Hepatocyte (in vitro differentiated cells): Measurements from ENCODE around the gene HS6ST1. TPM values are rescaled to one million over a fixed set of nuclear protein-coding genes. Genes with fewer than 3 reads are reported as not detected.
"Not testable (repeated sequence)": the region's sequence is repeated elsewhere in the genome, so short reads cannot be mapped to it uniquely, and the experiment has no call there.

ENCODE experiments used
- DNase-seq: peaks from one replicate; pipeline ENCODE4 v3.0.0-alpha.2; 2016; ENCODE audit warnings: low spot score
- H2AFZ ChIP-seq: fragments of 200-600 bp; sonication (generic); 2 replicates; pipeline ENCODE4 v1.6.0; 2016; ENCODE audit warnings: antibody characterized with exemption, mild to moderate bottlenecking
- H3K27ac ChIP-seq: fragments of 200-600 bp; sonication (generic); 2 replicates; pipeline ENCODE4 v1.5.1; 2016; ENCODE audit warnings: mild to moderate bottlenecking
- H3K27me3 ChIP-seq: fragments of 200-600 bp; sonication (generic); 2 replicates; pipeline ENCODE4 v1.6.1; 2016
- H3K36me3 ChIP-seq: fragments of 200-600 bp; sonication (generic); replicated peaks from 2 replicates; pipeline ENCODE4 v1.5.1; 2016; ENCODE audit warnings: low read depth; ENCODE audit not compliant: insufficient read depth
- H3K4me1 ChIP-seq: fragments of 200-600 bp; sonication (generic); 2 replicates; pipeline ENCODE4 v1.5.1; 2016; ENCODE audit warnings: mild to moderate bottlenecking, moderate library complexity; ENCODE audit not compliant: insufficient read depth
- H3K4me2 ChIP-seq: fragments of 200-600 bp; sonication (generic); 2 replicates; pipeline ENCODE4 v1.6.0; 2016
- H3K4me3 ChIP-seq: fragments of 200-600 bp; sonication (generic); 2 replicates; pipeline ENCODE4 v1.5.1; 2016; ENCODE audit warnings: mild to moderate bottlenecking
- H3K79me2 ChIP-seq: fragments of 200-600 bp; sonication (generic); 2 replicates; pipeline ENCODE4 v1.6.0; 2017; ENCODE audit warnings: mild to moderate bottlenecking
- H3K9me2 ChIP-seq: fragments of 200-600 bp; sonication (generic); replicated peaks from 2 replicates; pipeline ENCODE4 v1.6.0; 2017; ENCODE audit warnings: mild to moderate bottlenecking; ENCODE audit not compliant: insufficient read depth
- H3K9me3 ChIP-seq: fragments of 200-600 bp; sonication (generic); 2 replicates; pipeline ENCODE4 v1.5.1; 2016; ENCODE audit warnings: low read depth, mild to moderate bottlenecking
- H4K20me1 ChIP-seq: fragments of 200-600 bp; sonication (generic); 2 replicates; pipeline ENCODE4 v1.6.0; 2016; ENCODE audit warnings: mild to moderate bottlenecking; ENCODE audit not compliant: insufficient read depth, poor library complexity, severe bottlenecking
- CTCF ChIP-seq: fragments of 200-600 bp; sonication (generic); IDR thresholded peaks from 2 replicates; pipeline ENCODE4 v1.5.1; 2016; ENCODE audit warnings: antibody characterized with exemption, mild to moderate bottlenecking; ENCODE audit not compliant: poor library complexity
- EZH2 ChIP-seq: fragments of 200-600 bp; sonication (generic); IDR thresholded peaks from 2 replicates; pipeline ENCODE4 v1.6.1; 2016; ENCODE audit warnings: antibody characterized with exemption, mild to moderate bottlenecking, borderline replicate concordance
- EZH2phosphoT487 ChIP-seq: fragments of 200-600 bp; sonication (generic); IDR thresholded peaks from one replicate; pipeline ENCODE4 v1.6.1; 2018; ENCODE audit warnings: antibody characterized with exemption, mild to moderate bottlenecking, low read depth, moderate library complexity; ENCODE audit not compliant: unreplicated experiment, severe bottlenecking
- WGBS: methylation state at CpG from one replicate; pipeline ENCODE4 v1.1.6; 2016; ENCODE audit warnings: low lambda C conversion rate; ENCODE audit errors: missing lambda C conversion rate; 5-methylcytosine and 5-hydroxymethylcytosine counted together
- polyA plus RNA-seq: library from polyadenylated mRNA; unstranded; fragments of >200 nt; fragmentation: Nextera tagmentation; extraction: Ambion mirVana; gene quantifications from 2 replicates; pipeline ENCODE4 v1.2.1, GENCODE V29; 2016
- total RNA-seq: library from RNA; depleted of rRNA; stranded (reverse); fragments of >200 nt; gene quantifications from 2 replicates; pipeline ENCODE4 v1.2.3, GENCODE V29; 2014

HS6ST1 gene
- total and polyA plus RNA-seq, 2 experiments from 2014 or later: 46.7 to 48.3 TPM

GRCh38 chr2:128252501-128252900, 66.2 kb downstream of the HS6ST1 start:
- Histone ChIP-seq H2AFZ (no peak overlapping the region), H3K4me2 (no peak overlapping the region), H3K9me3 (no peaks in the 10 kb centered on the region), H3K4me3 (no peak overlapping the region), H3K79me2 (no peaks in the 10 kb centered on the region), H4K20me1 (no peaks in the 10 kb centered on the region), H3K9me2 (no peaks in the 10 kb centered on the region), H3K36me3 (no peaks in the 10 kb centered on the region), H3K27ac (no peak overlapping the region), H3K4me1 (no peaks in the 10 kb centered on the region), H3K27me3 (no peaks in the 10 kb centered on the region)
- TF ChIP-seq CTCF (no peak), EZH2phosphoT487 (no peak)
- DNase-seq: no peak
- WGBS: 94% methylated on average over 6 of the region's 6 CpGs

GRCh38 chr2:128252086-128252485, 66.6 kb downstream of the HS6ST1 start:
- not testable (repeated sequence) for H3K27me3 ChIP-seq, DNase-seq, H3K4me3 ChIP-seq, H3K36me3 ChIP-seq, H4K20me1 ChIP-seq, H3K4me1 ChIP-seq, H3K9me3 ChIP-seq, H3K9me2 ChIP-seq, H3K27ac ChIP-seq, H3K4me2 ChIP-seq, H2AFZ ChIP-seq, H3K79me2 ChIP-seq
- 95% methylated on average over 6 of the region's 6 CpGs for WGBS

GRCh38 chr2:128250229-128251025, 68.2 kb downstream of the HS6ST1 start:
- no peak for DNase-seq
- Histone ChIP-seq H3K4me1 (no peaks in the 10 kb centered on the region), H3K9me2 (no peaks in the 10 kb centered on the region), H3K9me3 (no peaks in the 10 kb centered on the region), H3K4me2 (no peak overlapping the region), H3K4me3 (no peak overlapping the region), H3K79me2 (no peaks in the 10 kb centered on the region), H3K27ac (no peak overlapping the region), H3K36me3 (no peaks in the 10 kb centered on the region), H3K27me3 (no peaks in the 10 kb centered on the region), H4K20me1 (no peaks in the 10 kb centered on the region), H2AFZ (no peak overlapping the region)
- TF ChIP-seq EZH2: no peak
- TF ChIP-seq CTCF: no peak
- TF ChIP-seq EZH2phosphoT487: no peak
- 71% methylated on average over 8 of the region's 8 CpGs for WGBS

GRCh38 chr2:128249555-128249954, 69.1 kb downstream of the HS6ST1 start:
- 88% methylated on average over 2 of the region's 2 CpGs for WGBS
- DNase-seq: no peak
- no peak for TF ChIP-seq EZH2phosphoT487
- TF ChIP-seq CTCF: no peak
- no peak for TF ChIP-seq EZH2

More at GRCh38 chr2:128249555-128249954, 69.1 kb downstream of the HS6ST1 start:
- no peaks in the 10 kb centered on the region for H3K27me3 ChIP-seq
- H3K4me1 ChIP-seq: no peaks in the 10 kb centered on the region
- H3K79me2 ChIP-seq: no peaks in the 10 kb centered on the region
- no peaks in the 10 kb centered on the region for H3K36me3 ChIP-seq
- no peak overlapping the region for H3K4me3 ChIP-seq
- H3K9me3 ChIP-seq: no peaks in the 10 kb centered on the region
- H4K20me1 ChIP-seq: no peaks in the 10 kb centered on the region
- H3K27ac ChIP-seq: no peak overlapping the region
- H3K4me2 ChIP-seq: no peak overlapping the region
- no peaks in the 10 kb centered on the region for H3K9me2 ChIP-seq
- H2AFZ ChIP-seq: no peak overlapping the region
